Measurements from ENCODE around the gene PTPRT.

DNA sequence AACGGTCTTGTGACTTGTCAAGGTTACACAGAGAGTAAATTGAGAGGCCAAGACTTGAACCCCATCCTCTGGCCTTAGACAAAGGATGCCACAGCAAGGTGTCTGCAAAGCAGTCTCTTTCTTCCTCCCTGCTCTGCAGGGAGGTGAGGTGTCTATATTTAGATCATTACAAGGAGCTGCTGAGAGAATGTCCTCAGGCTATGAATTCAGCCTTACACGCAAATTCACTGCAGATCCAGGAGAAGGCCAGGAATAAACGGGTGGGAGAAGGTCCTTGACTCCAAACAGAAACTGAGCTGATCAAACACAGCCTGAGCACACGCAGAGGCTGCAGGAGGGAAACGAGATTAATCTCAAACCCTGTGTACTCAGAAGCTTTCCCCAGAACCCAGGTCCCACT is 48.6 kb upstream of the PTPRT start:
- TF ChIP-seq, protein P1, sequence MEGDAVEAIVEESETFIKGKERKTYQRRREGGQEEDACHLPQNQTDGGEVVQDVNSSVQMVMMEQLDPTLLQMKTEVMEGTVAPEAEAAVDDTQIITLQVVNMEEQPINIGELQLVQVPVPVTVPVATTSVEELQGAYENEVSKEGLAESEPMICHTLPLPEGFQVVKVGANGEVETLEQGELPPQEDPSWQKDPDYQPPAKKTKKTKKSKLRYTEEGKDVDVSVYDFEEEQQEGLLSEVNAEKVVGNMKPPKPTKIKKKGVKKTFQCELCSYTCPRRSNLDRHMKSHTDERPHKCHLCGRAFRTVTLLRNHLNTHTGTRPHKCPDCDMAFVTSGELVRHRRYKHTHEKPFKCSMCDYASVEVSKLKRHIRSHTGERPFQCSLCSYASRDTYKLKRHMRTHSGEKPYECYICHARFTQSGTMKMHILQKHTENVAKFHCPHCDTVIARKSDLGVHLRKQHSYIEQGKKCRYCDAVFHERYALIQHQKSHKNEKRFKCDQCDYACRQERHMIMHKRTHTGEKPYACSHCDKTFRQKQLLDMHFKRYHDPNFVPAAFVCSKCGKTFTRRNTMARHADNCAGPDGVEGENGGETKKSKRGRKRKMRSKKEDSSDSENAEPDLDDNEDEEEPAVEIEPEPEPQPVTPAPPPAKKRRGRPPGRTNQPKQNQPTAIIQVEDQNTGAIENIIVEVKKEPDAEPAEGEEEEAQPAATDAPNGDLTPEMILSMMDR (IDR thresholded peaks at IDR 0.05 in 2 of 3, conservative IDR thresholded peaks at IDR 0.05 in 1 of 3; ENCODE audit: control insufficient read depth in 2 of 3, extremely low read depth in 1 of 3, insufficient read depth in 1 of 3, low read depth in 3 of 3, low read length in 3 of 3): no peak
- TF ChIP-seq EZH2 (IDR thresholded peaks at IDR 0.05; ENCODE audit: borderline replicate concordance, control insufficient read depth, low read depth, low read length) (no peak), EED (IDR thresholded peaks at IDR 0.05; ENCODE audit: low read depth) (no peak), POLR2AphosphoS2 (IDR thresholded peaks at IDR 0.05; ENCODE audit: low read depth, low read length) (no peak), SPI1 (IDR thresholded peaks at IDR 0.05; ENCODE audit: borderline replicate concordance, insufficient read depth, low read depth, low read length) (no peak), ZNF24 (IDR thresholded peaks at IDR 0.05) (no peak), CBX3 (IDR thresholded peaks at IDR 0.05; ENCODE audit: borderline replicate concordance, low read depth) (no peak)
- TF ChIP-seq, protein P2, sequence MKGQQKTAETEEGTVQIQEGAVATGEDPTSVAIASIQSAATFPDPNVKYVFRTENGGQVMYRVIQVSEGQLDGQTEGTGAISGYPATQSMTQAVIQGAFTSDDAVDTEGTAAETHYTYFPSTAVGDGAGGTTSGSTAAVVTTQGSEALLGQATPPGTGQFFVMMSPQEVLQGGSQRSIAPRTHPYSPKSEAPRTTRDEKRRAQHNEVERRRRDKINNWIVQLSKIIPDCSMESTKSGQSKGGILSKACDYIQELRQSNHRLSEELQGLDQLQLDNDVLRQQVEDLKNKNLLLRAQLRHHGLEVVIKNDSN (IDR thresholded peaks at IDR 0.05; ENCODE audit: borderline replicate concordance, extremely low read length, insufficient read depth, low read depth, low read length): no peak
